Smooth muscle cell of the umbilical artery (primary cell): Measurements from ENCODE around the gene AGAP6. TPM values are rescaled to one million over a fixed set of nuclear protein-coding genes. Genes with fewer than 3 reads are reported as not detected.

Source experiments
- total RNA-seq: library from RNA; depleted of rRNA; stranded (reverse); fragments of >200 nt; gene quantifications from 2 replicates; pipeline ENCODE4 v1.2.3, GENCODE V29; 2014

AGAP6 gene
- 2.7 and 4.8 TPM in 2 replicates for total RNA-seq

DNA sequence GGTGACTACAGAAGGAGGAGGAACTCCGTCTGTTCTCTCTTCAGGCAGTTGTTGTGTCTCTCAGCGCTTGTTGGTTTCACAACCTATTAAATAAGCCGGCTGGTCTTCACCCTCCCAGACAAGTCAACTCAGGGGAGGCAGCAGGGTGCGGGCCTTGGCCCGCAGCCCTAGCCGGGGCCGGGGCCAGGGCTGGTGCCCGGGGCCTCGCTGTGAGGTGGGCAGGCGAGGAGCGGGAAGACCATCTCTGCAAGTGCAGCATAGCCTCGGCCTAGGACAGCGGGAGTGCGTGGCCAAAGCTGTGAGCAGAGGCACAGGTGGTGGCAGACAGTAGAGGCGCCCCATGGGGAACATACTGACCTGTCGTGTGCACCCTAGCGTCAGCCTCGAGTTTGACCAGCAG is at the start of gene AGAP6:
TSS of gene AGAP6 (plus strand) at position 31 of the 400 bp plus-strand sequence. CDS start at position 341, 310 bp downstream.

DNA sequence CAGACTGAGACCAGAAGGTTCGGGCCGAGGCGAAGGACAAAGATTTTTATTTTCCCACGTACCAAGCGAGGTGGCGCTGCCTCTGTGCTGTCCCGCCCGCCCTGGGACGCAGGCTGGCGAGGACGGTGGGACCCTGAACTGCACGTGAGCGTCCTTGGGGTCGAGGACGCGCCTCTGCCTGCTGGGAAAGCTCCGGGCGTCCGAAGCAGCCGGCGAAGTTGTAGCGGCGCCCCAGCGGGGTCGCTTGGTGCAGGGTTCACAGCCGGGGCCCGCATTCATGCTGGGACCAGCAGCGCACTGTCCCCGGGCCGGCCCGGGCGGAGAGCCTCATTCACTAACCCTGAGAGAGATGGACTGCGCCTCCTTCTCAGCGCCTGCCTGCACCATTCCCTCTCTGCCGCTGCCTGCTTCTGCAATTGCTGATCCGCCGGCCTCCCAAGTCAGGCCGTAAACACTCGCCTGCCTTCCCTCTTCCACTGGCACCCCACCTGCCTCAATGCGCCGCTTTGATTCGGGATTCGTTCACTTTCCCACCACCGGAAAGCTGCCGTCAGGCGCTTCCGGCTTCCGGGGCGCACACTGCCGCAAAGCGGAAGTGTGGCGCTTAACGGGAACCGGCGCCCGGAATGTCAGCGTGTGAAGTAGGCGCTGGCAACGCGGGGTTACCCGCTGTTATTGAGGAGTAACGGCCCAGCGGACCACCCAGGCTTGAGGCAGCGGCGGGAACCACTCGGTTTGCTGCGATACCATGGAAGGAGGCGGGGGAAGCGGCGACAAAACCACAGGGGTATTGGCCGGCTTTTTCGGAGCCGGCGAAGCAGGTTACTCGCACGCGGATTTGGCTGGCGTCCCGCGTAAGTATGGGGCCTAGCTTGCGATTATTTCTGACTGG is 46.5 kb upstream of the AGAP6 start, which contains the start of the genes PARG and TIMM23B:
TSS of gene PARG (minus strand) at position 581 of the 892 bp plus-strand sequence. CDS start at position 279, 302 bp downstream.
TSS of gene TIMM23B (plus strand) at position 607 of the 892 bp plus-strand sequence. CDS start at position 749, 142 bp downstream.

Other genes starting within 250 kb of the AGAP6 start
- gene OGDHL, start 226.1 kb upstream of the AGAP6 start, total RNA-seq: 0.14 and 0.59 TPM in 2 replicates
- gene PARG, start 46.4 kb upstream of the AGAP6 start, total RNA-seq: 42.5 and 45.4 TPM in 2 replicates
- gene TIMM23B, start 46.4 kb upstream of the AGAP6 start, total RNA-seq: 22.9 and 24.0 TPM in 2 replicates
- 39.2 and 47.6 TPM in 2 replicates for gene WASHC2A, start 79.5 kb downstream of the AGAP6 start, total RNA-seq